Left hindlimb (tissue), 1 donor: ENCODE measurements around the gene PRADC1.

Experiments used
- DNase-seq: peaks from one replicate; pipeline ENCODE4 v3.0.0-alpha.2; 2018

PRADC1 gene

GRCh38 chr2:73258186-73258912 lies 25.3 kb upstream of the PRADC1 start:
- no peak for DNase-seq

GRCh38 chr2:73257425-73258125 lies 24.5 kb upstream of the PRADC1 start:
- DNase-seq: no peak

- DNase-seq: no peak
These were observed 24.0 kb upstream of the PRADC1 start for GRCh38 chr2:73257021-73257420.

- no peak for DNase-seq
These were observed 23.5 kb upstream of the PRADC1 start for GRCh38 chr2:73256618-73256922.

- no peak for DNase-seq
These were observed 23.0 kb upstream of the PRADC1 start for GRCh38 chr2:73255907-73256617.

- no peak for DNase-seq
These were observed 22.1 kb upstream of the PRADC1 start for GRCh38 chr2:73255007-73255644.

GRCh38 chr2:73254343-73255006 lies 21.4 kb upstream of the PRADC1 start:
- no peak for DNase-seq

GRCh38 chr2:73253901-73254300 lies 20.9 kb upstream of the PRADC1 start:
- DNase-seq: no peak

- DNase-seq: no peak
These were observed 20.4 kb upstream of the PRADC1 start for GRCh38 chr2:73253400-73253799.

GRCh38 chr2:73252238-73253027 lies 19.4 kb upstream of the PRADC1 start:
- no peak for DNase-seq

GRCh38 chr2:73250872-73251846 lies 18.1 kb upstream of the PRADC1 start:
- no peak for DNase-seq

GRCh38 chr2:73249636-73250035 lies 16.6 kb upstream of the PRADC1 start:
- DNase-seq: no peak

GRCh38 chr2:73246850-73247249 lies 13.8 kb upstream of the PRADC1 start:
- DNase-seq: no peak

GRCh38 chr2:73244580-73244979 lies 11.5 kb upstream of the PRADC1 start:
- DNase-seq: no peak

- no peak for DNase-seq
These were observed 11.0 kb upstream of the PRADC1 start for GRCh38 chr2:73243884-73244570.

GRCh38 chr2:73239776-73240175 lies 6.7 kb upstream of the PRADC1 start:
- no peak for DNase-seq

GRCh38 chr2:73238976-73239375 lies 5.9 kb upstream of the PRADC1 start:
- no peak for DNase-seq

- no peak for DNase-seq
These were observed 5.1 kb upstream of the PRADC1 start for GRCh38 chr2:73238149-73238548.

- no peak for DNase-seq
These were observed 4.1 kb upstream of the PRADC1 start for GRCh38 chr2:73237168-73237567.

GRCh38 chr2:73235315-73236028 lies 2.4 kb upstream of the PRADC1 start:
- DNase-seq: no peak
